ENCODE measurements around the gene GTF3C1. TPM values are rescaled to one million over a fixed set of nuclear protein-coding genes. Genes with fewer than 3 reads are reported as not detected.
"Not testable (repeated sequence)": the region's sequence is repeated elsewhere in the genome, so short reads cannot be mapped to it uniquely, and the experiment has no call there.

GTF3C1 gene
- polyA plus RNA-seq, 6 donors from 2014 or later: 5.4 to 21.2 (median 16.2) TPM

GRCh38 chr16:27460663-27461482, 88.8 kb downstream of the GTF3C1 start:
- no peak overlapping the region for H3K27ac Mint-ChIP-seq
- ATAC-seq (ENCODE audit: low read depth in 2 of 2) (no peak), DNase-seq (no peak)
- H3K36me3 Mint-ChIP-seq: no peaks in the 10 kb centered on the region
- H3K27me3 Mint-ChIP-seq: no peaks in the 10 kb centered on the region
- no peaks in the 10 kb centered on the region for H3K9me3 Mint-ChIP-seq
- no peak overlapping the region for H3K4me3 Mint-ChIP-seq
- peaks cover 12 to 18% (median 16%) of the 10 kb centered on the region in 3 donors for H3K4me1 Mint-ChIP-seq

DNA sequence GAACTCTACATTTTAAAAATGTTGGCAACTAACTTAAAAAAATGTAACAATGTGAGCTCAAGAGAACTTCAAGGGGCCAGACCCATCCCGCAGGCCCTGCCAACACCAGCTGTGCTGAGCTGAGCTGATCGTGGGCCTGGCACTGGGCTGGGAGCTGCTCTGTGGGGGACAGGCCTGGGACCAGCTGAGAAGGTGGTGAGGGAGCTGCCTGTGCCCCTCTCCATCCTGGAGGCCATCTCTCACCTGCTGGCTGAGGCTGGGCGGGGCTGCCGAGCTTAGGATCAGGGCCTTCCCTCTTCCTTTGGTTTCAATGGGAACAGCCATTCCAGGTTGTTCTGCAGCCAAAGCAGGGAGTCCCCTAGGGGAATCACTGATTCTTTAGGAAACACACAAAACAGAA, 89.5 kb downstream of the GTF3C1 start:
- ATAC-seq (ENCODE audit: low read depth in 2 of 2) (no peak), DNase-seq (no peak)
- H3K4me1 Mint-ChIP-seq: peaks cover 18 to 25% (median 23%) of the 10 kb centered on the region in 3 donors
- no peak overlapping the region for H3K27ac Mint-ChIP-seq
- H3K9me3 Mint-ChIP-seq: no peaks in the 10 kb centered on the region
- no peaks in the 10 kb centered on the region for H3K36me3 Mint-ChIP-seq
- no peaks in the 10 kb centered on the region for H3K27me3 Mint-ChIP-seq
- H3K4me3 Mint-ChIP-seq: no peak overlapping the region

DNA sequence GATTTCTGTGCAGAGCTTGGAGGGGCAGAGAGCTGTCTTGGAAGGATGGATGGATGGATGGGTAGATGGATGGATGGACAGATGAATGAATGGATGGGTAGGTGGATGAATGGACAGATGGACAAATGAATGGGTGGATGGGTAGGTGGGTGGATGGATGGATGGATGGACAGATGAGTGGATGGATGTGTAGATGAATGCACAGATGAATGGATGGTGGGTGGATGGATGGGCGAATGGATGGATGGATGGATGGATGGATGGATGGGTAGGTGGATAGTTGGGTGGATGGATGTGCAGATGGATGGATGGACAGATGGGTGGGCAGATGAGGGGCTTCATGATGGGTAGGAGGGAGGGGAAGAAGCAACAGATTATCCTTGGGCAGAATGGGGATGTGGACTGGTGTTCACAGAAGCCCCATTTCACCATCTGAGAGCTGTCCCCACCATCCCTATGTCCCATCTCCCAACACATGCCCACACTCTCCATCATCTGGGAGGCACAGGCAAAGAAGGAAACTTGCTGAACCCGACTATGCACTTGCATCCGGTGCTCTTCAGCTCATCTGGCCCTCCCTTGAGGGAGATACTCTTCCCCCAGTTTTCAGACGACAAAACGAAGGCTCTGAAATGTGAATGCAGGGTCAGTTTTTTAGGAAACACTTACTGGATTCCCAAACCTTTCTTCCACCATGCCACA, 90.6 kb downstream of the GTF3C1 start:
- Mint-ChIP-seq H3K4me3 (peak overlapping the region in 2 of 8 donors; percentile 19 to 29), H3K27ac (peak overlapping the region in 2 of 6 donors; percentile 34 to 60), H3K9me3 (peaks cover 0 to 2% (median 0%) of the 10 kb centered on the region in 7 donors), H3K27me3 (no peaks in the 10 kb centered on the region), H3K36me3 (no peaks in the 10 kb centered on the region), H3K4me1 (peaks cover 19 to 34% (median 24%) of the 10 kb centered on the region in 3 donors)
- no peak for DNase-seq
- ATAC-seq (ENCODE audit: low read depth in 2 of 2): no peak

- no peaks in the 10 kb centered on the region for H3K27me3 Mint-ChIP-seq
- ATAC-seq (ENCODE audit: low read depth in 2 of 2) (no peak), DNase-seq (no peak)
- peak overlapping the region in 3 of 6 donors; percentile 47 to 90 (median 52) for H3K27ac Mint-ChIP-seq
- H3K9me3 Mint-ChIP-seq: peaks cover 0 to 2% (median 0%) of the 10 kb centered on the region in 7 donors
- no peak overlapping the region for H3K4me3 Mint-ChIP-seq
- no peaks in the 10 kb centered on the region for H3K36me3 Mint-ChIP-seq
- peaks cover 20 to 42% (median 32%) of the 10 kb centered on the region in 3 donors for H3K4me1 Mint-ChIP-seq
Observed at GRCh38 chr16:27458258-27458657, 91.5 kb downstream of the GTF3C1 start.

DNA sequence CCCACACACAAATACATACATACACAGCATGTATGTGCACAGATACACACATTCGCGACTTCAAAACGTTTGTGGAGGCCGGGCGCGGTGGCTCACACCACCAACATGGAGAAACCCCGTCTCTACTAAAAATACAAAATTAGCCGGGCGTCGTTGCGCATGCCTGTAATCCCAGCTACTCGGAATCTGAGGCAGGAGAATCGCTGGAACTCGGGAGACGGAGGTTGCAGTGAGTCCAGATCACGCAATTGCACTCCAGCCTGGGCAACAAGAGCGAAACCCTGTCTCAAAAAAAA, 92.2 kb downstream of the GTF3C1 start:
- Mint-ChIP-seq H3K4me1 (peaks cover 24 to 49% (median 39%) of the 10 kb centered on the region in 3 donors), H3K27ac (peak overlapping the region in 2 of 6 donors; percentile 94 to 96), H3K4me3 (peak overlapping the region in 1 of 8 donors; percentile 22)
- H3K27me3 Mint-ChIP-seq; H3K36me3 Mint-ChIP-seq; ATAC-seq (ENCODE audit: low read depth in 2 of 2); H3K9me3 Mint-ChIP-seq; DNase-seq: not testable (repeated sequence)

DNA sequence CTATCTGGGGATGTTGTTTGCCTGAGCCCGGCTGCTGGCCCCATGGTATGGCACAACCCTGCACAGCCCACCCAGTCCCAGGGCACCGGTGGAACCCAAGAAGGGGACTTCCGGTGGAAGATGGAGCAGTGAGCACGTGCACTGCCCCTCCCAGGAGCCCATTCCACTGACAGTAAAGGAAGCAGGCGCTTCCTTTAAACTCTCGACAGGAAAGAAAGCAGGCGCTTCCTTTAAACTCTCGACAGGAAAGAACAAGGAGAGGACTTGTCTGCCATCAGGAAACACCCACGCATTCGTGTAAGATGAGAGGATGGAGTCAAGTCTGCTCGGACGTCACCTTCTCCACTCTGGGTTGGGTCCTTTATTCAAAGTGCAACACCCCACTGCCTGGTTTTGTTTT, 94.0 kb downstream of the GTF3C1 start:
- H3K36me3 Mint-ChIP-seq: no peaks in the 10 kb centered on the region
- H3K9me3 Mint-ChIP-seq: peaks cover 0 to 2% (median 0%) of the 10 kb centered on the region in 7 donors
- peak overlapping the region in 5 of 8 donors; percentile 12 to 45 (median 22) for H3K4me3 Mint-ChIP-seq
- H3K27me3 Mint-ChIP-seq: no peaks in the 10 kb centered on the region
- peak; percentile 30 to 32 for ATAC-seq (ENCODE audit: low read depth in 2 of 2)
- H3K4me1 Mint-ChIP-seq: peaks cover 37 to 67% (median 57%) of the 10 kb centered on the region in 3 donors
- H3K27ac Mint-ChIP-seq: peak overlapping the region; percentile 93 to 96 (median 94)
- peak; percentile 48 for DNase-seq

- H3K27me3 Mint-ChIP-seq: no peaks in the 10 kb centered on the region
- ATAC-seq (ENCODE audit: low read depth in 2 of 2): no peak
- H3K9me3 Mint-ChIP-seq: peaks cover 0 to 2% (median 0%) of the 10 kb centered on the region in 7 donors
- H3K27ac Mint-ChIP-seq: peak overlapping the region; percentile 82 to 100 (median 95)
- no peak for DNase-seq
- H3K4me3 Mint-ChIP-seq: peak overlapping the region in 1 of 8 donors; percentile 40
- H3K4me1 Mint-ChIP-seq: peaks cover 54 to 88% (median 78%) of the 10 kb centered on the region in 3 donors
- H3K36me3 Mint-ChIP-seq: no peaks in the 10 kb centered on the region
Observed at GRCh38 chr16:27453494-27453825, 96.3 kb downstream of the GTF3C1 start.

GRCh38 chr16:27452569-27453493, 96.9 kb downstream of the GTF3C1 start:
- peak; percentile 45 for DNase-seq
- peaks cover 60 to 94% (median 84%) of the 10 kb centered on the region in 3 donors for H3K4me1 Mint-ChIP-seq

GRCh38 chr16:27450196-27450549, 99.5 kb downstream of the GTF3C1 start:
- Mint-ChIP-seq H3K27ac (peak overlapping the region; percentile 94 to 100 (median 100)), H3K4me1 (peaks cover 58 to 95% (median 83%) of the 10 kb centered on the region in 3 donors), H3K9me3 (peaks cover 0 to 2% (median 0%) of the 10 kb centered on the region in 7 donors), H3K27me3 (no peaks in the 10 kb centered on the region), H3K4me3 (peak overlapping the region; percentile 31 to 93 (median 84)), H3K36me3 (peaks cover 8 to 19% of the 10 kb centered on the region in 2 donors)
- peak in 1 of 2 donors; percentile 58 for ATAC-seq (ENCODE audit: low read depth in 2 of 2)
- DNase-seq: no peak

More at GRCh38 chr16:27452569-27453493, 96.9 kb downstream of the GTF3C1 start:
- H3K9me3 Mint-ChIP-seq: peaks cover 0 to 2% (median 0%) of the 10 kb centered on the region in 7 donors
- H3K27me3 Mint-ChIP-seq: no peaks in the 10 kb centered on the region
- peak overlapping the region; percentile 82 to 100 (median 97) for H3K27ac Mint-ChIP-seq
- ATAC-seq (ENCODE audit: low read depth in 2 of 2): peak in 1 of 2 donors; percentile 4
- H3K36me3 Mint-ChIP-seq: peaks cover 0 to 5% of the 10 kb centered on the region in 2 donors
- peak overlapping the region in 2 of 8 donors; percentile 76 to 77 for H3K4me3 Mint-ChIP-seq

GRCh38 chr16:27449434-27450195, 100.1 kb downstream of the GTF3C1 start:
- peak overlapping the region; percentile 94 to 100 (median 100) for H3K27ac Mint-ChIP-seq
- DNase-seq: peak; percentile 97
- H3K4me1 Mint-ChIP-seq: peaks cover 61 to 95% (median 86%) of the 10 kb centered on the region in 3 donors
- H3K36me3 Mint-ChIP-seq: peaks cover 8 to 19% of the 10 kb centered on the region in 2 donors
- ATAC-seq (ENCODE audit: low read depth in 2 of 2): peak; percentile 79 to 80
- H3K9me3 Mint-ChIP-seq: peaks cover 0 to 2% (median 0%) of the 10 kb centered on the region in 7 donors
- no peaks in the 10 kb centered on the region for H3K27me3 Mint-ChIP-seq
- H3K4me3 Mint-ChIP-seq: peak overlapping the region; percentile 31 to 93 (median 84)

DNA sequence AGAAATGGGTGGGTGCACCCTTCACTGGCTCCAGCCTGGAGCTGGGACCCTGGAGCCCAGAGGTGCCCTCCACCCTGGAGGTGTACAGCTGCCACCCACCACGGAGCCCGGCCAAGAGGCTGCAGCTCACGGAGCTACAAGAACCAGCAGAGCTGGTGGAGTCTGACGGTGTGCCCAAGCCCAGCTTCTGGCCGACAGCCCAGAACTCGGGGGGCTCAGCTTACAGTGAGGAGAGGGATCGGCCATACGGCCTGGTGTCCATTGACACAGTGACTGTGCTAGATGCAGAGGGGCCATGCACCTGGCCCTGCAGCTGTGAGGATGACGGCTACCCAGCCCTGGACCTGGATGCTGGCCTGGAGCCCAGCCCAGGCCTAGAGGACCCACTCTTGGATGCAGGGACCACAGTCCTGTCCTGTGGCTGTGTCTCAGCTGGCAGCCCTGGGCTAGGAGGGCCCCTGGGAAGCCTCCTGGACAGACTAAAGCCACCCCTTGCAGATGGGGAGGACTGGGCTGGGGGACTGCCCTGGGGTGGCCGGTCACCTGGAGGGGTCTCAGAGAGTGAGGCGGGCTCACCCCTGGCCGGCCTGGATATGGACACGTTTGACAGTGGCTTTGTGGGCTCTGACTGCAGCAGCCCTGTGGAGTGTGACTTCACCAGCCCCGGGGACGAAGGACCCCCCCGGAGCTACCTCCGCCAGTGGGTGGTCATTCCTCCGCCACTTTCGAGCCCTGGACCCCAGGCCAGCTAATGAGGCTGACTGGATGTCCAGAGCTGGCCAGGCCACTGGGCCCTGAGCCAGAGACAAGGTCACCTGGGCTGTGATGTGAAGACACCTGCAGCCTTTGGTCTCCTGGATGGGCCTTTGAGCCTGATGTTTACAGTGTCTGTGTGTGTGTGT, 100.9 kb downstream of the GTF3C1 start:
- Mint-ChIP-seq H3K27ac (peak overlapping the region; percentile 94 to 100 (median 100)), H3K9me3 (peaks cover 0 to 2% (median 0%) of the 10 kb centered on the region in 7 donors), H3K36me3 (peaks cover 8 to 26% of the 10 kb centered on the region in 2 donors), H3K27me3 (no peaks in the 10 kb centered on the region), H3K4me3 (peak overlapping the region in 7 of 8 donors; percentile 31 to 92 (median 82)), H3K4me1 (peaks cover 61 to 95% (median 88%) of the 10 kb centered on the region in 3 donors)
- DNase-seq (no peak), ATAC-seq (ENCODE audit: low read depth in 2 of 2) (no peak)
